GM12891 (cell line): ENCODE measurements around the gene C10orf67.

Source experiments
- POLR2A ChIP-seq: IDR thresholded peaks from 2 replicates; pipeline ENCODE4 v1.6.1; 2011; ENCODE audit warnings: low read depth, low read length, control low read depth
- POLR2AphosphoS5 ChIP-seq: IDR thresholded peaks from 2 replicates; pipeline ENCODE4 v1.6.1; 2011; ENCODE audit warnings: low read depth, low read length, control low read depth
- POU2F2 ChIP-seq: IDR thresholded peaks from 2 replicates; pipeline ENCODE4 v1.6.1; 2011; ENCODE audit warnings: low read depth, mild to moderate bottlenecking, control low read depth, low read length, moderate library complexity
- SPI1 ChIP-seq: IDR thresholded peaks from 2 replicates; pipeline ENCODE4 v1.6.1; 2011; ENCODE audit warnings: low read depth, low read length, control low read depth
- TAF1 ChIP-seq: IDR thresholded peaks from 2 replicates; pipeline ENCODE4 v1.6.1; 2011; ENCODE audit warnings: low read depth, low read length, control low read depth

DNA sequence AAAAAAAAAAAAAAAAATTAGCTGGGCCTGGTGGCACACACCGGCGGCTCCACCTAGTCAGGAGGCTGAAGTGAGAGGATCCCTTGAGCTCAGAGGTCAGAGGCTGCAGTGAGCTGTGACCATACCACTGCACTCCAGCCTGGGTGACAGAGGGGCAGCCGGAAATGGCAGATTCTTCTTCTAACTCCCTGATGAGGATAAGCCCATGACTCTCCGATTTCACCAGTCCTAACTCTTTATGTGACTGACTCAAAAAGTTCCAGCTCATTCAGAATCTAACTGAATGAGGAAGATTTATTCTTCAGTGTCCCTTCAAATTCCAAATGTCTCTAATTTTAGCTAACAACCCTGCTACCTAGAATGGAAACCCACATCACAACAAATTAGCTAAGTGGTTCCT lies 4.2 kb downstream of the C10orf67 start:
- no peak for TF ChIP-seq POLR2A
- no peak for TF ChIP-seq TAF1
- no peak for TF ChIP-seq POLR2AphosphoS5
- no peak for TF ChIP-seq SPI1
- no peak for TF ChIP-seq POU2F2
